ENCODE measurements around the gene SLC44A1. TPM values are rescaled to one million over a fixed set of nuclear protein-coding genes. Genes with fewer than 3 reads are reported as not detected.
"Not testable (repeated sequence)": the region's sequence is repeated elsewhere in the genome, so short reads cannot be mapped to it uniquely, and the experiment has no call there.

Gene SLC44A1
- polyA plus RNA-seq, 3 donors, result 47.1 to 50.2 (median 49.7) TPM

DNA sequence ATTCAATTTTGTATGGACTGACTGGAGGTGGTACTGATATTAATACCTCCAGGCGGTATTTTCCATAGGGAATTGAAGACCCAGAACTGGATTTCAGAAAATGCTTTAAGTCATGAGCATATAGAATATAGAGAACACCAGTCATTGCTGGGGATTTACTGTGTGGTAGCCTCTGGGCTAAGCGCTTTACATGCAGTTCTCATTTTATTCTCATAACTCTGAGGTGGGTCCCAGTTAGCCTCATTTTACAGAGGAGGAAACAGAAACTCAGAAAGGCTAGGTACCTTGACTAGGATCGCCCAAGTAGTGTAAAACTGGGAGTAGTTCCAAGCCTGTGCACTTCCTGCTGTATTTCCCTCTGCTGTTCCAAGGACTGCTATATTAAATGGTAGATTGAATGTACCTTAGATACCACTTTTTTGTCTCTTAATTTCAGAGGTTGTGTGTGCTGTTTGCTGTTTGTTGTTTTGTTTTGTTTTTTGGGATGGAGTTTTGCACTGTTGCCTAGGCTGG, 13.8 kb downstream of the SLC44A1 start:
- DNase-seq (ENCODE audit: extremely low read depth in 1 of 11, low read depth in 9 of 11, low spot score in 4 of 11), result no peak

DNA sequence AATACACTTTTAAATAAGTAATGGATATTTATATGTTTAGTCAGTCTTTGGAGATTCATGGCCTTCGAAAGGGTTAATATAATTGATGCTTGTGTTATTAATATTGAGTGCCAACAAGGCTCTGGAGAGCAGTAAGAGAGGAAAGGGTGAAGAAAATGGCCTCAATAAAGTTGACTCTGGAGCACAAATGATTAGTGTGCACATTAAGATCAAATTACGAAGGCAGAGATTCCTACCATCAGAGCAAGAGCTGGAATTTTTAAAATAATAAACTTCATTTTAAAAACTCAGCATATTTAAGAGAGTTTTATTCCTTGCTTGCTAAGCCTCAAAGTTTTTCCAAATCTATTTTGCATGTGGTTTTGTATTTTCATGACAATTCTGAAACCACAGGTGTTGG, 14.8 kb downstream of the SLC44A1 start:
- no peak for DNase-seq (ENCODE audit: extremely low read depth in 1 of 11, low read depth in 9 of 11, low spot score in 4 of 11)

DNA sequence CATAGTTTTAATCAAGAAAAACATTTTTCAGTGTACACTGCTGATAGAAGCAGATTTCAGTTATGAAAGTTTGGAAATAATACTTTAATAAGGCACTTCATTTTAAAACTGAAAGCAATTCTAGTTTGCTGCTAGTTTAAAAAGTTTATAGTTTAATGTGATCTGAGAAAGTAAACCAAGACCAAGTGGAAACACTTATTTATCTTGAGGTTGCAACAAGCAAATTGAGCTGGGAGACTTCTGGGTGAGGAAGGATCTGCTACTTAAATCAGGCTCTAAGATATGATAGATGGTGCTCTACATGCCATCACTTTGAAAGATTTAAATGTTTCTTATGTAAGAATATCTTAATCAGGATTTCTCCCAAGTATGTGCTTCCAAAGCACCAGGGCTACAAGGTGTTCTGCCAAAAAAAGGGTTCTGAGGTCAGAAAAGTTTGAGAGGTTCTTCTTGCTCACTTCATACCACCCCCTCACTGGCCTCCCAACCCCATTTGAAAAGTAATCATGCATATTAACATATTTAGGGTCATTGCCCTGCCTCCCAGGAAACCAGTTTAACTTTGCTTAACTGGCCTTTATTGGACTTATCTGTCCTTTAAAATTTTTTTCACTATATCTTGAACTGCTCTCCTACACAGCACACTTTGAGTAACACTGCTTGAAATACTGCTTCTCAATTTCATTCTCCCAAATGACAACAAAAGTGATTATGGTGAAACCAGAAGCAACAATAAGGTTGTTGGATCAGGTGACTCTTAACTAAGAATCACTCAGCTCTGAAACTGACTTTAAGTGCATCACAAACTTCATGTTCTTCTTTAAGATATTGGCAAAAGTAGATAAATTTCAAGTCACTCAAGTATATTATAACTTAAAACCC, 15.5 kb downstream of the SLC44A1 start:
- no peak for DNase-seq (ENCODE audit: extremely low read depth in 1 of 11, low read depth in 9 of 11, low spot score in 4 of 11)

DNA sequence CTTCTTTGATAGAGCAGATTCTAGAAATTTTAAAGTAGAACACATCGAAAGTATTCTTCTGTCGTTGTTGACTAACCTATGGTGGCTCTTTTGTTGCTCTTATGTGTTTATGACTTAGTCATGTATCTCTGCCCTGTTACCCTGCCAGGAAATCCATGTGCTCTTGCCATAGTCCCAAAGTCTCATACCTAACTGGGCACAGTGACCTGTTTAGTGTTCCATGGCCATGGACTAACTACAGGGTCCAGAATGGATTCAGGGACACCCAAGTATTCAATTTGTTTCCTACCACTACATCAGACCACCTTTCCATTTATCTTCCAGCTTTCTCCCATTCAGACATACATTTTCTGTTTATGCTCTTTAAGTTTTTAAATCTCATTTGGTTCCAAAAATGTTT, 18.0 kb downstream of the SLC44A1 start:
- DNase-seq (ENCODE audit: extremely low read depth in 1 of 11, low read depth in 9 of 11, low spot score in 4 of 11), result no peak

DNA sequence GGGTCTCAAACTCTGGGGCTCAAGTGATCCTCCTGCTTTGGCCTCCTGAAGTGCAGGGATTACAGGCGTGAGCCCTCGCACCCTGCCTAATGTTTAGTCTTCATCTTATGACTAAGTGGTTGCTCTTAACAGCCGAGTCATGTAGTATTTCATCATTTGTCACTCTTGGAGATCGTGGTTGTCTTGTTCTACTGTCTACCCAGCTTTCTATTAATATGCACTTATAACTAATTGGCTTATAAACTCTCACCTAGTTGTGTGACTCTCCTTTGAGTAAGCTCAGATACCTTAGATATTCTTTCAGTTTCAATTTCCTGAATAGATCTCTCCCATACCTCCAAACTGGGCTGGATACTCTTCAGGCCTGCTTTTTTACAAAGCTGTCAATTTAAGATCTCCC, 19.9 kb downstream of the SLC44A1 start:
- no peak for DNase-seq (ENCODE audit: extremely low read depth in 1 of 11, low read depth in 9 of 11, low spot score in 4 of 11)

DNA sequence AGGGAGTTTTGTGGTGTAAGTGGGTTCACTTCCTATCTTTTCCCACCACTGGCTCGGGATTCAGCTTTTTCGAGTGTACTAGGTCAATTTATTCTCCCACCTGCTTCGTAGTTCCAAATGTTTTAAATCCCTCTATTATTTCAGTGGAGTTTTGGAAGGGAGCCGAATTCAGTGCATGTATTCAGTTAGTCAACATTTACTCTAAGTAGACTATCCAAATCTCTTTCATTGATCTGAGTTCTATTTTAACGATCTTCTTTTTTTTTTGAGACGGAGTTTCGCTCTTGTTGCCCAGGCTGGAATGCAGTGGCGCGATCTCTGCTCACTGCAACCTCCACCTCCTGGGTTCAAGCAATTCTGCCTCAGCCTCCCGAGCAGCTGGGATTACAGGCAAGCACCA, 23.8 kb downstream of the SLC44A1 start:
- not testable (repeated sequence) for DNase-seq (ENCODE audit: extremely low read depth in 1 of 11, low read depth in 9 of 11, low spot score in 4 of 11)

DNA sequence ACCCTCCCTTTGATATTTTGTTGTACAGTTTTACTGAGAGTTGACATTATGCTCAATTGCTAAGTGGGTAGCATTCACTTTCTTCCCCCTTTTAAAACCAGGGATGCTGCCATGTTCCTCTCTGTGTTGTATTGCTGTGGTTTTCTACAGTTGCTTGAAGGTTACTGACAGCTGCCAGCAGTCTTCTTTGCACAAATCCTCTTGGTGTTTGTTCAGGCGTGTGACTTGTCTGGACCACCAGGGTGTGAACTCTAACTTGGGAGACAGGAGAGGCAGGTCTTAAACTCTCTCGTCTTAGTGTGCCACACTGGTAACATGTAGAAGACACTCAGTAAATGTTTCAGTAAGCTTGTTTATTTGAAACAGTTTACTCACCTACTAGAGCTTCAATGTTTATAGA, 25.1 kb downstream of the SLC44A1 start:
- DNase-seq (ENCODE audit: extremely low read depth in 1 of 11, low read depth in 9 of 11, low spot score in 4 of 11), result no peak

DNA sequence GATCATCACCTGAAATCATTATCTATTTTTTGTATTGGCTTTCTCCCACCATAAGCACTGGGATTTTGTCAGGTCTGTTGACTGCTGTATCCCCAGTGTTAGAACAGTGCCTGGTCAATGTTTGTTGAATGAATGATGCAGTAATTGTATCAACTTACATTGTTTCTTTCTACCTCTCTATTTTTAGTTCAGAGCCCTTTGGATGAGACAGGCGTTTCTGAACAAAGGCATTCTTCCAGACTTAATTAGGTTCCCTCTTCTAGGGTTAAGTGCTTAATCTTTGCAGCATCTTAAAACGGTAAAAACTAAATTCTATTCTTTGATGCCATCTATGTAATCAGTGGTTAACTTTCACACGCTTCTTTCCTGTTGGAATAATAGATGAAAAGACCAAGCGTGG, 26.3 kb downstream of the SLC44A1 start:
- no peak for DNase-seq (ENCODE audit: extremely low read depth in 1 of 11, low read depth in 9 of 11, low spot score in 4 of 11)

DNA sequence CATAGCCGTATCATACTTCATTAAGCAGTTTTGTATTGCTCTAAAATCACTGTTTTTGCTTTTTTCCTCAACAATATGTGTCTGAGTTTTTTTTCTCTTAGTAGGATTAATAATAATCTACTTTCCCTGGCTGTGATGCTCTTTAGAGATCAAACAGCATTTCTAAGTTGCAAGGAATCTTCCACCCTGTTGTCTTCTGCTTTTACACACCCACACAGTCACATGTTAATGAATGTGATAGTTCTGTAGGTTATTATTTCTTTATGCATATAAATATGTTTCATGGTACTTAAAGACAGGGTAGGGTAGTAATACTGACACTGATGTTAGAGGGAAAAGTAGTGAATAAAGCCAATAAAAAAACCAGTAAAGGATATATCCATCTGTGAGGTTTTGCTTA, 29.3 kb downstream of the SLC44A1 start:
- DNase-seq (ENCODE audit: extremely low read depth in 1 of 11, low read depth in 9 of 11, low spot score in 4 of 11), result no peak

DNA sequence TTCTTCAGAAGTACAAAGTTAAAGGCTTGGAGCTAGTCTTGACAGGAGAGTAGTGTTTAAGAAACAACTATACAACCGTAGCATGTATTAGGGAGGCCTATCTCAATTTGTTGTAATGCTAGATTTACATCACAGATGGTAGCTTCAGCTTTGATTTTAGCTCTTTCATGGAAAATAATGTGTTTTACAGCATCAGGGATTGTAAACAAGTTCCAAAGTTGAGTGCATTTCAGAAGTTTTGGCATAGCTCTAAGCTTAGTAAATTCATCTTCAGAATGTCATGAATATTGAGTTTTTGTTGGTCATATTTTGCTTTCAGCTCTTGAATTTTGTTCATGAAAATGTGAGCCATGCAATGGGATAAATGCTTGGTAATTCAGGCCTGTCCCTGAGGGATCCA, 30.7 kb downstream of the SLC44A1 start:
- no peak for DNase-seq (ENCODE audit: extremely low read depth in 1 of 11, low read depth in 9 of 11, low spot score in 4 of 11)

DNA sequence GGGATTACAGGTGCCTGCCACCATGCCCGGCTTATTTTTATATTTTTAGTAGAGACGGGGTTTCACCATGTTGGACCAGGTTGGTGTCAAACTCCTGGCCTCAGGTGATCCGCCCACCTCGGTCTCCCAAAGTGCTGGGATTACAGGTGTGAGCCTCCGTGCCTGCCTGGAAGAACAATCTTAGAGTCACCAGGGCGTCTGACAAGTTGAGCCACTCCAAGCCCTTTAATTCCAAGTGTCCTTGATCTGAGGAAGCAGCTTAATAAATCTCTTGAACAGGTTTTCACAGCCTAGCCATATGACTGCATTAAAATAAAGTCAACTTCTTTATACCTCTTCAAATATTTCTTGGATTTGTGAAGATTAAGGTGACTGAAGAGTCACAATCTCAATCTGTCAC, 31.5 kb downstream of the SLC44A1 start:
- DNase-seq (ENCODE audit: extremely low read depth in 1 of 11, low read depth in 9 of 11, low spot score in 4 of 11), result no peak

DNA sequence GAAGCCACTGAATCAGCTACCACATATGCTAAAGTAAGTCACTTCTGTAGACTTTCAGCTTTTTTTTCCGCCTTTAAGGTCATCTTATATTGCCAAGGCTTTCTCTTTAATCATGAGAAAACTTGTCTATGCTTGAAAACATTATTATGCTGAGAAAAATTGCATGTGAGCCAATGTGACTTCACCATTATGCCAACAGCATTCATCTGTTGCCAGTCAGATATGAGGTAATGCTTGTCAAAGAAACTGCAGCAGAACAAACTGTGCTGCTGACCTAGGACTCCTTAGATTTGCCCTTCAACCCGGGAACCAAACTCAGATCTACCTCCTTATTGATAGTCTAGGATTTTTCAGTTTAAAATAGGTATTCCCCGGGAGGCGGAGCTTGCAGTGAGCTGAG, 34.3 kb downstream of the SLC44A1 start:
- DNase-seq (ENCODE audit: extremely low read depth in 1 of 11, low read depth in 9 of 11, low spot score in 4 of 11), result no peak

DNA sequence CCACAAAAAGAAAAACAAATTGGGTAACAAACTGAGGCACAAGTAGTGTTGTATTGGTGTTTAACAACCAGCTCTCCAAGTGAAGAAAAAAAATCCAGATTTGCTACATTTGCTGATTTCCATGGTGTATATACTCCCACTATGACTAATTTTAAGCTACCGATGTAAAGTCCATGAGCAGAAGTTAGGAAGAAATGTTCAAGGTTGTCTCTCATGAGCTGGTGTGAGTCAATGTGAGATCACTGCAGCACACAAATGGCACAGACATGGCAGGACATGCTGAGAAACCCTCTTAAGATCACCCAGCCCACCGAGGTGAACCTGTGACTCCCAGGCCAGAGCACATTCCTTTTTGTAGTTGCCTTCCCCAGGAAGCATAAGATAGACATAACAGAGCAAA, 36.2 kb downstream of the SLC44A1 start:
- DNase-seq (ENCODE audit: extremely low read depth in 1 of 11, low read depth in 9 of 11, low spot score in 4 of 11), result no peak

DNA sequence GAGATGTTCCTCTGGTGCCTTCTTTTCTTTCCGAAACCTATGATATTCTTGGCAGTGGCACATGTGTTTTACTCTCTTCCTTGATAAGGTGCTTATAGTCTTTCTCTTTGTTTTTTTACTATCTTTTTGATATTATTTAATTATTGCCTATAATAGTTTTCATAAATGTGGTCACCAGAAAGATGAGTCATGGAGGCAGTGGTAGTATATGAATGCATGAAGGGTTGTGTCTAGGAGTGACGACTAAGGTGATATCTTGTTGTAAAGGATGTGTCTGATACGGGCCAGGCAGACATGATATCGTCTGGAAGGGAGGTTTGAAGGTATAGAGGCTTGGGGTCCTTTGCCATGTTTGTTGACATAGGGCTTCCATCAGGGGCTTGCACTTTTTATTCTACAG, 36.8 kb downstream of the SLC44A1 start:
- DNase-seq (ENCODE audit: extremely low read depth in 1 of 11, low read depth in 9 of 11, low spot score in 4 of 11), result no peak

DNA sequence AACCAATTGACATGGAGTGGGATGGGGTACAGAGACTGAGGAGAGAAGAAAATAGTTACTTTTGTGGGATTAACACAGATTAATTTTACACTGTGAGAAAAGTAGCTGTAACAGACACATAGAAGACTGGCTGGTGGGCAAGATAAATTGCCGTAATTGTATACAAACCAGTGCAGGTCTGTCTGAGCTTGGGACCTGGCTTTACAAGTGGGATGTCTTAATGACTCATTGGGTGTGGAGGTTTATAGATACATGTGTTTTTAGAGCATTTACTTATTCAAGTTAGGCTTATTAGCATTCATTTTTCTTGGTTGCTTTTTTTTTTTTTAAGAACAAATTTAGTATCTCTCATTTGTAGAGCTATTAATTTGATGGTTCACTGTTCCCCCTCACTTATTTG, 37.5 kb downstream of the SLC44A1 start:
- DNase-seq (ENCODE audit: extremely low read depth in 1 of 11, low read depth in 9 of 11, low spot score in 4 of 11), result no peak

DNA sequence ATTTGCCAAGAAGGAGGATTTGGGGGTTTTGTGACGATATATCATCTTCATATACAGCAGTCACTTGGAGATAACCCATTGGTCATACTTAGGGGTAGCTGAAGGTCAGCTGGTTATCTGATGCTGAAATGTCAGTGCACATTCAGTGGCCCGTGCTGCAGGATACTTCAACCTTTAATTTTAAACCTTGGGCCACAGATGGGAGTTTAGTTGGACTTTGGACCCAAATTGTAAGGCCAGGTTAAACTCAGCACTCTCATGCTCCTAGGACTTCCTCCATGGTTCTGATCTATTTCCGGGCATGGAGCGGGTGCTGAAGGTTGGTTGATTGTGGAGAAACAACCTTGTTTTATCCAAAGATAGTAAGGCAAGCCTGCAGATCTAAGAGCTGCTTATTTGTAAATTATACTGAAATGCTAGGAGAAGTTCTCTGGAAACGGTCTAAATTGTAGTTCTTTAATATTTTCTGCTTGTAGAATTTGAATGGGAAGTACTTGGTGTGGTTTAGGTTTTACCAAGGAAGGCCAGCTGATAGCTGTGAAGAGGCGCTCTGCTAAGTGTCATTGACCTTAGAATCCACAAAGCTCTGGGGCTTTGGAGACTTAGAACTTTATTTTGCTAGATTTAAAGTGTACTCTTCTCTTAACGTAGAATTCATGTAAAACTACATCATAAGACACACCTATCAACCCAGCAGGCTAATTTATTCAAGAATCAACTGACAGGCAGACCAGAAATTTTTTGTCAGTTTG, 38.6 kb downstream of the SLC44A1 start:
- DNase-seq (ENCODE audit: extremely low read depth in 1 of 11, low read depth in 9 of 11, low spot score in 4 of 11), result no peak

DNA sequence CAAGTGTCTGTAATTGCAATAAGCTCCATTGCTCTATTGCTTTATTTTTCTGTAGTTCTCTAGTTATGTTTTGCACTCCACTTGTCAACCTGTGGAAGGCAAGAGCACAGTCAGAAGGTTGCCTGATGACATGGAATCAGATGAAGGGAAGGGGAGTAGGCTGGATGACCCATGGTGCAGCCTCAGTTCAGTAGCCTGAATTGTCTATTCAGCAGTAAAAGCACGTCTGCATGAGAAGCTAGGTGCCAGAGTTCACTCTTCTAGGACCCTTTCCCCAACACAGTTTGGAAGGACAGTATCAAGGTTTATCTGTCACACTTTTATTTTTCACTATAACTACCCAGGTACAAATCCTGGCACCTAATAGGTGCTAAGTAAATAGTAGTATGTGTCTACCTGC, 39.3 kb downstream of the SLC44A1 start:
- DNase-seq (ENCODE audit: extremely low read depth in 1 of 11, low read depth in 9 of 11, low spot score in 4 of 11), result no peak

DNA sequence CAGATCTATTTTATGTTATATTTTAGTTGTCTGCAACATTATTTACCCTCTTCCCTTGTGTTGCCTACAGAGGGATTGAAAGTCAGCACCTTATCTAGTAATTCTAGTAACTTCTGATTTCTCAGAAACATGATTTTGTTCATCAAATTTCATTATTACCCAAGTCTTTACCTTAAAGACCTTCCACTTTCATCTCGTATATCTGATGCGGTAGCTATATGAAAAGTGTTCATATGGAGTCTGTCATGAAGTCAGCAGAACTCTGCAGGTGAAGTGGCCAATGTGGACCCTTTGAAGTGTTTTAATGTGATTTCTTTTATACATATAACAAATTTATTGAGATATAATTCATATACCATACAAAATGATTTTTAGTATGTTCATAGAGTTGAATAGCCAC, 40.0 kb downstream of the SLC44A1 start:
- DNase-seq (ENCODE audit: extremely low read depth in 1 of 11, low read depth in 9 of 11, low spot score in 4 of 11), result no peak

DNA sequence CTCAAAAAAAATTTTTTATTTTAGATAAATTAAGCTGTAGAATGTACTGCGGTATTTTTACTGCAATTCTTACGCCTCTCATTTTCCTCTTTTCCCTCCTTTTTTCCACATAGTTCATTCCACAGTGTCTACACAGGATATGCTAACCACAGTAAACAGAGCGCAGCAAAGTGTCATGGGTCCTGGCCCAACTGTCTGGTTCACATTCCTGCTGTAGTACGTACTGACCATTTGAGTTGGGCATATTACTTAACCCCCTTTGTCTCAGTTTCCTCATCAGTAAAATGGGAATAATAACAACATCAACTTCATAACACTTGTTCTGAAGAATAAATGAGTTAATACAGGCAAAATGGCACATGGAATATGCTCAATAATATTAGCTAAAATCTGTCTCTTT, 41.6 kb downstream of the SLC44A1 start:
- no peak for DNase-seq (ENCODE audit: extremely low read depth in 1 of 11, low read depth in 9 of 11, low spot score in 4 of 11)

DNA sequence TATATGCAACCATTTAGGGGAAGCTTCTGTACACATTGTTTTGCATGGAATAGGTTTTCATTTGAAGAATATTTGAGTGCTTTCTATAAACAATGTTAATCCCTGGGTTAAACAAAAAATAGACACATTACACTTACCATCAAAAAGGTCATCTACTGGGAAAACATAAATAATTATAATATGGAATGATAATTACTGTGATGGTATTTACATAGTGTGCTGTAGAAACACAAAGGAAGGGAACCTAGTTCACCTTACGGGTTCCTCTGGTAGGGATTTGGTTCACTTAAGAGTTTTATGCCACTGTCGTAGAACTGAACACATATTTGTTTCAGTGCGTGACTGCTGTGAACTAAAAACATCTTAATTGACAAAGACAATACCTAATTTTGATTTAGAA, 44.9 kb downstream of the SLC44A1 start:
- no peak for DNase-seq (ENCODE audit: extremely low read depth in 1 of 11, low read depth in 9 of 11, low spot score in 4 of 11)

Data from renal cortex interstitium (tissue), 11 donors.